Measurements from ENCODE around the gene TAS2R31.
"Not testable (repeated sequence)": the region's sequence is repeated elsewhere in the genome, so short reads cannot be mapped to it uniquely, and the experiment has no call there.

The TAS2R31 gene, protein sequence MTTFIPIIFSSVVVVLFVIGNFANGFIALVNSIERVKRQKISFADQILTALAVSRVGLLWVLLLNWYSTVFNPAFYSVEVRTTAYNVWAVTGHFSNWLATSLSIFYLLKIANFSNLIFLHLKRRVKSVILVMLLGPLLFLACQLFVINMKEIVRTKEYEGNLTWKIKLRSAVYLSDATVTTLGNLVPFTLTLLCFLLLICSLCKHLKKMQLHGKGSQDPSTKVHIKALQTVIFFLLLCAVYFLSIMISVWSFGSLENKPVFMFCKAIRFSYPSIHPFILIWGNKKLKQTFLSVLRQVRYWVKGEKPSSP

DNA sequence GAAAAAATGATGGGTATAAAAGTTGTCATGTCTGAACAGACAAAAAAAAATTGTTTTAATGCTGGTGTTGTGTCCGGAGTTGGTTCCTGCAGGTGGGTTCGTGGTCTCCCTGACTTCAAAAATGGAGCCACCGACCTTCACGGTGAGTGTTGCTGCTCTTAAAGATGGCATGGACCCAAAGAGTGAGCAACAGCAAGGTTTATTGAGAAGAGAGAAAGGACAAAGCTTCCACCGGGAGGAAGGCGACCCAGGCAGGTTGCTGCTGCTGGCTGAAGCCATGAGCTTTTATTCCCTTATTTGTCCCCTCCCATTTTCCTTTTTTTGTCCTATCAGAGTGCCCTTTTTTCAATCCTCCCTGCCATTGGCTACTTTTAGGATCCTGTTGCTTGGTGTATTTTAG, at the start of gene TAS2R31:
Gene TAS2R31, minus strand, starts transcription at position 101 of the 400 bp plus-strand sequence. Its CDS starts 72 bp downstream, at position 29.
- H3K27ac ChIP-seq = no peak within 1 kb of the TSS
- DNase-seq (ENCODE audit: low read depth, low spot score) = no peak

DNA sequence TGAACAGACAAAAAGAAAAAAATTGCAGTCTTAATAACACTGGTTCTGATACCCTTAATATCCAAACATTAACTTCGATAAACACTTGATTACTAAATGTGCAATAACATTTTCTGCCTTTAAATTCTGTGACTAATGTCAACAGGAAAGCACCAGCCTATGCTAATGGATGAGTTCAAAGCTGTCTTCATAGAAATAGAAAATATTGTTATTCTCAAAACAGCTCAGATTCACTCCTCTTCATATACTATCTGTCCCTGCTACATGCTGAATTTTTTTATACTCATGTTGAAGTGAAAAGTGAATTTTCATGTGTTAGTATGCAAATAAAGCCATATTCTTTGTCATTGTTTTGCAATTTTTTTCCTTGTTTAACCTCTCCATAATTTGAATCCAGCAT, 47.0 kb upstream of the TAS2R31 start:
- H3K27ac ChIP-seq = no peak overlapping the region
- DNase-seq (ENCODE audit: low read depth, low spot score) = no peak

DNA sequence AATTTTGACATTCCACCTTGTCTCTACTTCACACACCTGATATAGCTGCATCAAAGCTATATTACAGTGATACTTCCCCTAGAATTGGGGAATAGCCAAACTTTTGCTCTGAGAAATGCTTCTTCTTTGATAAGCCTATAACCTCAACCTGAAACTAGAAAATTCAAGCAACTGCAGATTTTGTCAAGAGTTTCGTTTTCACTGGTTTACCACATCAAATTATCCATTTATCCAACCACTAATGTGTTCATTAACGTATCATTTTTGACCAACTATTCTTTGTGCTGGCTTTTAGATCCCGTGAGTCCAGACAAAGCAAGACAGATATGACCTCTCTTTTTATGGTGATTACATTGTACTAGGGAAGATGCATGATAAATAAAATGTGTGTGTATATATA, 44.4 kb upstream of the TAS2R31 start:
- DNase-seq (ENCODE audit: low read depth, low spot score) = no peak
- H3K27ac ChIP-seq = no peak overlapping the region

DNA sequence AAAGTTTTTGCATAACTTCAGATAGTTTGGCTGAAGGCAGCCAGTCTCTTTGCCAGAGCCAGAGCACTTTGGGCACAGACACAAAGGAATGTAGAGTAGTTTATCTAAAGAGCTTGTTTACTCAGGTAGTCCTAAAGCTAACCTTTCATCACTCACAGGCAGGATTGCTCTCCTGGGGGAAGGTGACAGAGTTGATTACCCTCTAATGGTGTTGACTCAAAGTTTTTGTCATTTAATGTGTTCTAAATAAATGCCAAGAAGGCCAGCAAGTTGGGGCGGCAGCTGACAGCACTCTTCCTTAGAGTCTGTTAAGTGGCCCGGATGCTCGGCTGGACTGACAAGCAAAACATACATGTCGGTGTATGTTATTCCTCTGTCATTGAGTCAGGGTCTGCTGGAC, 40.2 kb upstream of the TAS2R31 start:
- DNase-seq (ENCODE audit: low read depth, low spot score) = no peak
- no peak overlapping the region for H3K27ac ChIP-seq

DNA sequence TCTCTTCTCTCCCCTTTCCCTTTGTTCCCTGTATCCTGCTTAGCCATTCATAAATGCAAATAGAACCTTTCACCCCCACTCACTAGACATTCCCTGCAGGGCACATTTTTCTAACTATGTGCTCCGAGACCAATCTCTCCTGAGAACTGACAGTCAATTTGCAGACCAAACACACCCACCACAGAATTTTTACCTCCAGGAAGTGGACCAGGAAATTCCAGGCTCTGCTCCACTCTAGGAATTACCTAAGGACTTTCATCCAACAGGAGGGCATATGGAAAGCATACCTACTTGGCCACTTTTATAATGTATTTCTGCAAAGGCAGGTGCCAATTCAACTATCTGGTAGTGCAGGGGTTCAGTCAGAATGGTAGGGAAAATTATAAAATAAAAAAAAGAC, 39.8 kb upstream of the TAS2R31 start:
- H3K27ac ChIP-seq = no peak overlapping the region
- no peak for DNase-seq (ENCODE audit: low read depth, low spot score)

DNA sequence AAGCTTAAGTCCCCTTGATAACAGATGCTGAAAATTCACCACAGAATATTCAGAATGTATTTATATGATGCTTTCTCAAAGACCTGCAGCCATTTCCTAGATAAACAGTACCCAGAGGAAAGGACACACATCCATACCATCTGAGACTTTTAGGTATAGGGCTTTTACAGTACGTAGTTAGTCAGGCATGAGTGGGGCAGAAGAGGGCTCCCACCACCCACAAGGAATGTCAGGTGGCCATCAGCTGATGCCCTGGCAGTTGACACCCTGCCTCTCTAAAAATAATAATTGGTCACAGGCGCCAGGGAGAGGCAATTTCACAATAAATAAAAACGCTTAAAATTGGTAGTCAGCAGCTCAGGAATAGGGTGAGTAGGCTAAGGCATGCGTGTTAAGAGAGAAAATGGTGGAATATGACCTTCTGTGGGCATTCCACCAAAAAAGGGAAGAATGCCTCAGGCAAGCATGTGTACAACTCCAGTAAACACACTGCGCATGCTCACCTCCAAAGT, 38.7 kb upstream of the TAS2R31 start:
- no peak for DNase-seq (ENCODE audit: low read depth, low spot score)

DNA sequence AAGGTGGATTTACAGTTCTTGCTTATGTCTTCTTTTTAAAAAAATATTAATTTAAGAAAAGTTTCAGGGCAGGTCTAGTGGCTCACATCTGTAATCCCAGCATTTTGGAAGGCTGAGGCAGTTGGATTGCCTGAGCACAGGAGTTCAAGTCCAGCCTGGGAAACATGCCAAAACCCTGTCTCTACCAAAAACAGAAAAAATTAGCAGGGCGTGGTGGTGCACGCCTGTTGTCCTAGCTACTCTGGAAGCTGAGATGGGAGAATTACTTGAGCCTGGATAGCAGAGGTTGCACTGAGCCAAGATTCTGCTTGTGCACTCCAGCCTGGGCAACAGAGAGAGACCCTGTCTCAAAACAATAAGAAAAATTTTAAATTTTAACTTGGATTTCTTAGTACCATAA, 36.3 kb upstream of the TAS2R31 start:
- H3K27ac ChIP-seq = no peak overlapping the region
- DNase-seq (ENCODE audit: low read depth, low spot score) = no peak

More for the DNA sequence above, 38.7 kb upstream of the TAS2R31 start:
- H3K27ac ChIP-seq = no peak overlapping the region

DNA sequence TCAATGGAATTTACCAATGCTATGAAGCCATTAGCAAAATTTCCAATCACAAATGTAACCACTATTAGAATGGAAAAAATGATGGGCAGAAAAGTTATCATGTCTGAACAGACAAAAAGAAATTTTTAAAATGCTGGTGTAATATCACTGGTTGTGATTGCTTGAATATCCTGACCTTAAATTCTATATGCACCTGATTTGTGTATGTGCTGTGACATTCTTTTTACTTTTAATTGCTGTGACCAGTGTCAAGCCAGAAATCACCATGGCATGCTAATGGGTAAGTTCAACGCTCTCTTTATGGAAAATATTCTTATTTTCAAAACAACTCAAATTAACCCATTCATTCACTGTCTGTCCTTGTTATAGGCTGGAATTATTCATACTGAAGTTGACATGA, 31.0 kb upstream of the TAS2R31 start, which contains the start of gene TAS2R46:
Gene TAS2R46, minus strand, starts transcription at position 101 of the 400 bp plus-strand sequence. Its CDS starts 0 bp downstream, at position 101.
- not testable (repeated sequence) for DNase-seq (ENCODE audit: low read depth, low spot score); H3K27ac ChIP-seq

DNA sequence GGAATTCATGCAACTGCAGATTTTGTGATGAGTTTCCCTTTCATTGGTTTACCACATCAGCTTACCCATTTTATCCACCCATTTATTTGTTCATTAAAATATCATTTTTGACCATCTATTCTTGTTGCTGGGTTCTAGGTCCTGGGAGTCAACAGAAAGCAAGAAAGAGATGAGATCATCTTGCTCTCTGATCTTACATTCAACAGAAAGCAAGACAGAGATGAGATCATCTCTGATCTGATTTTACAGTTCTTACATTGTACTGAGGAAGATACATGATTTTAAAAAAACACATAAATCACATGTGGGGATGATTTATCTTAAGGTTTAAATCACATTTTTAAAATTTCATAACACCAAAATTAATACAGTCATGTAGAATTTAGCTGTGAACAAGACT, 28.6 kb upstream of the TAS2R31 start:
- H3K27ac ChIP-seq = no peak overlapping the region
- no peak for DNase-seq (ENCODE audit: low read depth, low spot score)

DNA sequence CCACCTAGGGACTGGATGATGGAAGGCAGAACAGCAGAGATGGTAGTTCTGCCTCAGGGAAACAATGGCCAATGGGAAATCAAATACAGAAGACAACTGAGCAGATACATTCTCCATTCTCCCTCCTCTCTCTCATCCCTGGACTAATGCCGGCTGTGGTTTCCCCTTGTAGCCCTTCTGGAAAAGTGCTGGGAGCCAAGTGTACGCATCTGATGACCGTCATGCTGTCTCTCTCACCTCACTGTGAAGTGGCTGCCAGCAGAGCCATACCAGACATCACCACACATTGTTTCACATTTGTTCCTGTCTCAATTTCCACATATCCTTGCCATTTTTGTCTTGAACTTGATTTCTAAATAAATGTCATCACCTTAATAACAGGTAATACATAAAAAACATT, 27.8 kb upstream of the TAS2R31 start:
- no peak overlapping the region for H3K27ac ChIP-seq
- no peak for DNase-seq (ENCODE audit: low read depth, low spot score)

DNA sequence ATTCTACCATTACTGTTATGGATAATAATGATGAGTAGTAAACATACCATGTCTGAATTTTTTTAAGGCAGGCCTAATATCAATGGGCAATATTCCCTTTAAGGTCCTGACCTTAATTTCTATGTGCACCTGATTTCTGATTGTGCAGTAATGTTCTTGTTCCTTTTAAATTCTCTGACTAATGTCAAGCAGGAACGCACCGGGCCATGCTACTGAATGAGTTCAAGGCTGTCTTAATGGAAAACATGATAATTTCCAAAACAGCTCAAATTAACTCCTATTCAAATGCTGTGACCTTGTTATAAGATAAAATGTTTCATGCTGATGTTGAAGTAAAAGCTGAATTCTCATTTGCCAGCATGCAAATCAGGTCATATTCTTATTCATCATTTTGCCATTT, 24.1 kb upstream of the TAS2R31 start:
- no peak overlapping the region for H3K27ac ChIP-seq
- DNase-seq (ENCODE audit: low read depth, low spot score) = no peak

DNA sequence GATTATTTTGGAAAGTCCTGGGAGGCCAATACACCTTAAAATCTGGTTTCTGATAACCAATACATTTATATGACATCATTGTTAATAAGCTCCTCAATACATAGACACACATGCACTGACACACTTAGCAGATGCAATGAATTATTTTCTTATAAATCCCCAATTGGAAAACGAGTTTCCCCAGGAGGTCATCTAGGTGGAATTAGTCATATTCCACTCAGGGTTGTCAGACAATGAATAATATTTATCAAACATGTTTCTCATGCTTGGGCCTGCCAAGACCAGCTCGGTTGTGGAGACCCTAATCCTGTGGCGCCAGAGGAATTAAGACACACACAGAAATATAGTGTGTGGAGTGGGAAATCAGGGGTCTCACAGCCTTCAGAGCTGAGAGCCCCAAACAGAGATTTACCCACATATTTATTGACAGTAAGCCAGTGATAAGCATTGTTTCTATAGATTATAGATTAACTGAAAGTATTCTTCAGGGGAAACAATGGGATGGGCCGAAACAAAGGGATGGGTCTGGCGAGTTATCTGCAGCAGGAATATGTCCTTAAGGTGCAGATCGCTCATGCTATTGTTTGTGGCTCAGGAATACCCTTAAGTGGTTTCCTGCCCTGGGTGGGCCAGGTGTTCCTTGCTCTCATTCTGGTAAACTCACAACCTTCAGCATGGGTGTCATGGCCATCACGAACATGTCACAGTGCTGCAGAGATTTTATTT, 18.8 kb upstream of the TAS2R31 start:
- DNase-seq (ENCODE audit: low read depth, low spot score); H3K27ac ChIP-seq: not testable (repeated sequence)

DNA sequence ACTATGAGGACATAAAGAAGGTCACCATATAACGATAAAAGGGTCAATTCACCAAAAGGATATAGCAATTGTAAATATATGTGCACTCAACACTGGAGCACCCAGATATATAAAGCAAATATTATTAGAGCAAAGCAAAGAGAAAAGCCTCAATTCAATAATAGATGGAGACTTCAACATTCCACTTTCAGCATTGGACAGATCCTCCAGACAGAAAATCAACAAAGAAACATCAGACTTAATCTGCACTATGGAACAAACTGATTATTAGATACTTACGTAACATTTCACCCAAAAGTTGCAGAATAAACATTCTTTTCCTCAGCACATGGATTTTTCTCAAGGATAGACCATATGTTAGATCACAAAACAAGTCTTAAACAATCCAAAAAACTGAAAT, 10.2 kb upstream of the TAS2R31 start:
- H3K27ac ChIP-seq; DNase-seq (ENCODE audit: low read depth, low spot score): not testable (repeated sequence)

DNA sequence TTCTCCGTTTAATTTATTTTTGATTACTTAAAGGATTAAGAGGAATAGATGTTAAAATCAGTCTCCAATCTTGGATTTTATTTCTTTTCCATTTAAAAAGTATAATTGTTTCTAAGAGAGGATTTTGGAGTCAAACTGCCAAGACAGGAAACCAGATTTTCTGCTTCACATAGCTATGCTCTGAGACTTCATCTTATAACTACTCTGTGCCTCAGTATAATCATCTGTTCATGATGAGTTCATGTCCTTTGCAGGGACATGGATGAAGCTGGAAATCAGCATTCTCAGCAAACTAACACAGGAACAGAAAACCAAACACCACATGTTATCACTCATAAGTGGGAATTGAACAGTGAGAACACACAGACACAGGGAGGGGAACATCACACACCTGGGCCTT, 9.0 kb upstream of the TAS2R31 start:
- H3K27ac ChIP-seq = no peak overlapping the region
- no peak for DNase-seq (ENCODE audit: low read depth, low spot score)

DNA sequence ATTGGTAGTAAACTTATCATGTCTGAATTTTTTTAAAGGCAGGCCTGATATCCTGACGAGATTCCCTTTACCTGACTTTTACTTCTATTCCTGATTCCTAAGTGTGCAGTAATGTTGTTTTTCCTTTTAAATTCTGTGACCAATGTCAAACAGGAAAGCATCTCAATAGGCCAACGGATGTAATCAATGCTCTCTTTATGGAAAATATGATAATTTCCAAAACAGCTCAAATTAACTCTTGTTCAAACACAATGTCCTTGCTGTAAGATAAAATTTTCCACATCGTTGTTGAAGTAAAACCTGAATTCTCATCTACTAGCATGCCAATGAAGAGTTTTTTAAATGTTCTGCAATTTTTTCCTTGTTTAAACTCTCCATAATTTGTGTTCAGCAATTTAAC, 8.0 kb upstream of the TAS2R31 start:
- no peak for DNase-seq (ENCODE audit: low read depth, low spot score)
- no peak overlapping the region for H3K27ac ChIP-seq

DNA sequence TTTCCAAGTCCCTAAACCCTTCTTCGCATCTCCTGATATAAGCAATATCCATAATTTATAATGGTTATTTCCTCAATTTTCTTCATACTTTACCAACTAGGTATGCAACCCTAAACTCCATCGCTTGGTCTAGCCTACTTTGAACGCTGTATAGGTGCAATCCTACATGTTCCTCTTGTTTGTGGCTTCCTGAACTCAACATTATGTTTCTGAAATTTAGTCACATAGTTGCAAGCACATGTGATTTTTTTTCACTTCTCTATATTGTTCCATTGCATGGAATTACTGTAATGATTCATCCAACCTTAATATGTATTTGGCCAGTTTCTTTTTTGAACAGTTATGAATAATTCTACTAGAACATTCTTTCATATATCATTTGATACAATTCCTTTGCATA, 2.8 kb upstream of the TAS2R31 start:
- not testable (repeated sequence) for H3K27ac ChIP-seq; DNase-seq (ENCODE audit: low read depth, low spot score)

DNA sequence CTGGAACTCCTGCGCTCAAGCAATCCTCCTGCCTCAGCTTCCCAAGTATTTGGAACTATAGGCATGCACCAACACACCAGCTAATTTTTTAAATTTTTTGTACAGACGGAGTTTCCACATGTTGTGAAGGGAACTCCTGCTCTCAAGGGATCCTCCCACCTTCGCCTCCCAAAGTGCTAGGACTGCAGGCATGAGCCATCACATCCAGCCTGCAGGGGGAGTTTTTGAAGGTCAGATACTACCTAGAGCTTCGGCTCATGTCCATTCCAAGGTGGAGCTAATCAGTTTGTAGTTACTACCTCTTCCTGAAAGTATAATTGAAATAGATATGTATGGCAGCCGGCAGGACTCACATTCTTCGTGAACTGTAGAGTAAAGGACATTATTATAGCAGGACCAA, 5.1 kb downstream of the TAS2R31 start:
- H3K27ac ChIP-seq = no peak overlapping the region
- DNase-seq (ENCODE audit: low read depth, low spot score) = no peak

DNA sequence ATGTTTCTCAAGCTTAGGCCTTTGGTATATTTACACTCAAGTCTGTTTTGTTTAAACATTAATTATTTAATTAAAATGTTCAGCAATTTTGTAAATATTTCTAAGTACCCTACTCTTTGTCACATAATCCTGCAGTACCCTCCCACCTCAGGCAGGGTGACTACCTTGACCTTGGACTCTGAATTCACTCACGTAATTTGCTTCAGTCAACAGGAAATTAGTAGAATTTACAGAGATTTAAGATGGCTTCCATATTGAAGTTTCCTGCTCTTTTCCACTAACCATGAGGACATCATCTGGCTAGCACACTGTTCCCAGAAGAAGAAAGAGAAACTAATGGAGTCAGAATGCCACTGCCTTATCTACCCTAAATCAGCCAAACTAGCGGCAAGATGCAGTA, 7.8 kb downstream of the TAS2R31 start:
- no peak overlapping the region for H3K27ac ChIP-seq
- DNase-seq (ENCODE audit: low read depth, low spot score) = no peak

DNA sequence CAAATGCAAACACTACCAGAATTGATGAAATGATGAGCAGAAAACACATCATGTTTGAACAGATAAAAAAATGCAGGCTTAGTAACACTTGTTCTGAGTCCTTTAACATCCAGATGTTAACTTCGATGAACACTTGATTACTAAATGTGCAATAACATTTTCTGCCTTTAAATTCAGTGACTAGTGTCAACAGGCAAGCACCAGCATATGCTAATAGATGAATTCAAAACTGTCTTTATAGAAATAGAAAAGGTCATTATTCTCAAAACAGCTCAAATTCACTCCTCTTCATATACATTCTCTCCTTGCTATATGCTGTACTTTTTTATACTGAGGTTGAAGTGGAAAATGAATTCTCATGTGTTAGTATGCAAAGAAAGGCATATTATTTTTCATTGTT, 8.7 kb downstream of the TAS2R31 start, which contains the start of gene TAS2R19:
Gene TAS2R19, minus strand, starts transcription at position 101 of the 400 bp plus-strand sequence. Its CDS starts 49 bp downstream, at position 52.
- no peak for DNase-seq (ENCODE audit: low read depth, low spot score)
- H3K27ac ChIP-seq = no peak within 1 kb of the TSS

DNA sequence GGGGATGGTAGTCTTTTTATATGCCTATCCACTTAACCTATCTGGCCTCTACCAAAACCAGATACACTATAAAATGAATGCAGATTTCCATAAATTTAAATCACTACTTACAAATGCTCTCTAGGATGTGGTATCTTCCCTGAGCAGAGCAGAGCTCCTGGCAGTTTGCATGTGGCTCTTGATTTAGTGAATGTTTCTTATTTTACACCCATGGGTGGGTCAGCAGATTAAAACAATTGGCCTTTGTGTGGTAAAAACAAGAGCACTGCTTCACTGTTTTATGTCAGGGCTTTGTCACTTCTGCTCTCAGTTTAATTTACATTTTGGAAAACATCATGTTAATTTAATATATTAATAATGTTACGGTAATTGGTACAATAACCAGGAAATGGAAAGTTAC, 14.3 kb downstream of the TAS2R31 start:
- DNase-seq (ENCODE audit: low read depth, low spot score) = no peak
- H3K27ac ChIP-seq = no peak overlapping the region

DNA sequence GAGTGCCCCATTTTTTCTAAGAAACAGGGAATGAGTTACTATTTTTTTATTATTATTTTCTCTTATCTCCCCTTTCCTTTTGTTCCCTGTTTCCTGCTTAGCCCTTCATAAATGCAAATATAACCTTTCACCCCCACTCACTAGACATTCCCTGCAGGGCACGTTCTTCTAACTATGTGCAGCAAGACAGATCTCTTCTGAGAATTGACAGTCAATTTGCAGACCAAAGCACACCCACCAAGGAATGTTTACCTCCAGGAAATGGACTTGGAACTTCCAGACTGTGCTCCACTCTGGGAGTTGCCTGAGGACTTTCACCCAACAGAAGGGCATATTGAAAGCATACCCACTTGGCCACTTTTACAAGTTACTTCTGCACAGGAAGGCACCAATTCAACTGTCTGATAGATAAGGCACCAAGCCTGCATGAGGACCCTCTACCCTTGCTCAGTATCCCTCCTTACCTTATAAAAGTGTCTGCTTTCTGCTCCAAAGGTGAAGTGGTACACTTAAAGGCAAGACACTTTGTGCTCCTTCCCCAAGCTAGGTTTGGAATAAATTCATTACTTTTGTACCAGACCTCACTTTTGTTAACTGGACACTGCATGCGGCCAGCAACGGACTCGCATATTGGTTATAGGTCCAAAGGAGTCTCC, 15.3 kb downstream of the TAS2R31 start:
- H3K27ac ChIP-seq = no peak overlapping the region
- DNase-seq (ENCODE audit: low read depth, low spot score) = no peak

Measured in epithelial cell of prostate (primary cell).